GM12878 (cell line): Measurements from ENCODE around the gene KRTAP22-2. TPM values are rescaled to one million over a fixed set of nuclear protein-coding genes. Genes with fewer than 3 reads are reported as not detected.

Experiments used
- ATAC-seq: fragments of 200-7000 bp; cut with Tn5 transposase; 3 replicates; pipeline ENCODE4 v1.9.1; 2020; ENCODE audit warnings: mild to moderate bottlenecking, moderate library complexity
- BruUV-seq: library from RNA; stranded (reverse); fragments of 400-500 nt; replicated peaks from 2 replicates; lab custom pipeline; 2021; lab: Mats Ljungman, UMichigan
- CTCF ChIA-PET: fragments of 300-600 bp; sonication (Branson Sonifier 250); formaldehyde crosslinking; extraction: SDS; loops from one replicate; lab custom pipeline; 2021; ENCODE audit warnings: inconsistent platforms; lab: Yijun Ruan, JAX
- POLR2A ChIA-PET: fragments of 350-600 bp; formaldehyde crosslinking; extraction: SDS; loops from one replicate; lab custom pipeline; 2021; ENCODE audit warnings: inconsistent platforms; lab: Charles Lee
- RAD21 ChIA-PET: fragments of 300-600 bp; sonication (Branson Sonifier 250); formaldehyde crosslinking; loops from one replicate; lab custom pipeline; 2023; ENCODE audit warnings: antibody characterized with exemption; ENCODE audit not compliant: unreplicated experiment; lab: Charles Lee
- SMC1A ChIA-PET: fragments of 300-600 bp; sonication (Branson Sonifier 250); formaldehyde crosslinking; loops from one replicate; lab custom pipeline; 2023; ENCODE audit not compliant: unreplicated experiment, uncharacterized antibody; lab: Charles Lee
- DNase-seq: peaks from one replicate; pipeline ENCODE4 v3.0.0-alpha.2; 2011; ENCODE audit warnings: low read depth, low spot score
- FAIRE-seq: peaks from 3 replicates; lab custom pipeline; 2011; peaks lifted over from hg19 to GRCh38; lab: Jason Lieb, UNC
- H2AFZ ChIP-seq: 2 replicates; pipeline ENCODE4 v1.6.0; 2011; ENCODE audit warnings: low read depth, low read length, control low read depth; ENCODE audit not compliant: control insufficient read depth
- H3K27ac ChIP-seq: 2 replicates; pipeline ENCODE4 v1.5.1; 2011; ENCODE audit warnings: control low read depth; ENCODE audit not compliant: control insufficient read depth, insufficient read depth
- H3K27me3 ChIP-seq, 2 experiments: replicated peaks in 1 of 2; 2 replicates each; pipeline versions ENCODE4 v1.6.0 to v1.6.1; 2011; ENCODE audit warnings: low read length in 1 of 2; ENCODE audit not compliant: control insufficient read depth in 2 of 2, insufficient read depth in 2 of 2
- H3K36me3 ChIP-seq, 2 experiments: 2 replicates each; pipeline ENCODE4 v1.5.1; 2011; ENCODE audit warnings: low read length in 1 of 2; ENCODE audit not compliant: control insufficient read depth in 2 of 2, insufficient read depth in 2 of 2
- H3K4me1 ChIP-seq: 2 replicates; pipeline ENCODE4 v1.6.1; 2011; ENCODE audit warnings: mild to moderate bottlenecking, low read length, moderate library complexity, mixed read lengths; ENCODE audit not compliant: control insufficient read depth, insufficient read depth
- H3K4me2 ChIP-seq: 2 replicates; pipeline ENCODE4 v1.6.0; 2011; ENCODE audit warnings: control low read depth; ENCODE audit not compliant: control insufficient read depth, insufficient read depth
- H3K4me3 ChIP-seq: fragments of 200-600 bp; sonication (generic); 2 replicates; pipeline ENCODE4 v1.5.1; 2016
- H3K79me2 ChIP-seq: 2 replicates; pipeline ENCODE4 v1.6.0; 2011; ENCODE audit warnings: low read length; ENCODE audit not compliant: control insufficient read depth, insufficient read depth
- H3K9ac ChIP-seq: 2 replicates; pipeline ENCODE4 v1.8.0; 2011; ENCODE audit warnings: low read length, control low read depth, mixed read lengths; ENCODE audit not compliant: control insufficient read depth, insufficient read depth
- H3K9me3 ChIP-seq: replicated peaks from 3 replicates; pipeline ENCODE4 v1.5.1; 2011; ENCODE audit warnings: mild to moderate bottlenecking, low read length; ENCODE audit not compliant: control insufficient read depth, insufficient read depth
- H4K20me1 ChIP-seq: 2 replicates; pipeline ENCODE4 v1.6.0; 2011; ENCODE audit not compliant: control insufficient read depth, insufficient read depth
- ATF3 ChIP-seq: IDR thresholded peaks from 2 replicates; pipeline ENCODE4 v1.6.1; 2011; ENCODE audit warnings: low read depth, mild to moderate bottlenecking, low read length, moderate library complexity, borderline replicate concordance; ENCODE audit errors: extremely low read depth
- CBFB ChIP-seq: IDR thresholded peaks from 2 replicates; pipeline ENCODE4 v1.6.1; 2016; ENCODE audit warnings: antibody characterized with exemption, low read depth
- CHD2 ChIP-seq: IDR thresholded peaks from 2 replicates; pipeline ENCODE4 v1.6.1; 2011; ENCODE audit warnings: low read depth, low read length, improper control_type of control experiment, borderline replicate concordance
- EED ChIP-seq: sonication (generic); IDR thresholded peaks from 2 replicates; pipeline ENCODE4 v1.6.1; 2016; ENCODE audit warnings: antibody characterized with exemption, low read depth
- MEF2B ChIP-seq: fragments of 450-650 bp; IDR thresholded peaks from 2 replicates; pipeline ENCODE4 v1.6.1; 2018; ENCODE audit warnings: mild to moderate bottlenecking, moderate library complexity; ENCODE audit not compliant: partially characterized antibody, poor library complexity, severe bottlenecking
- MLLT1 ChIP-seq: fragments of 450-650 bp; IDR thresholded peaks from 2 replicates; pipeline ENCODE4 v1.6.1; 2016; ENCODE audit warnings: mild to moderate bottlenecking
- POU2F2 ChIP-seq: IDR thresholded peaks from 3 replicates; pipeline ENCODE4 v1.6.1; 2011; ENCODE audit warnings: low read depth, mild to moderate bottlenecking, low read length, borderline replicate concordance
- RBBP5 ChIP-seq: fragments of 200-600 bp; sonication (generic); conservative IDR thresholded peaks from 2 replicates; pipeline ENCODE4 v1.6.1; 2016
- RUNX3 ChIP-seq: IDR thresholded peaks from 2 replicates; pipeline ENCODE4 v1.6.1; 2012; ENCODE audit warnings: low read length, inconsistent platforms
- SMAD1 ChIP-seq: fragments of 450-650 bp; IDR thresholded peaks from 2 replicates; pipeline ENCODE4 v1.6.1; 2018; ENCODE audit warnings: mild to moderate bottlenecking, low read depth; ENCODE audit not compliant: partially characterized antibody
- YY1 ChIP-seq: IDR thresholded peaks from 2 replicates; pipeline ENCODE4 v1.6.1; 2011; ENCODE audit warnings: low read depth, mild to moderate bottlenecking, low read length
- ZNF217 ChIP-seq: fragments of 450-650 bp; IDR thresholded peaks from 2 replicates; pipeline ENCODE4 v1.6.1; 2017; ENCODE audit warnings: antibody characterized with exemption, mild to moderate bottlenecking
- ZNF274 ChIP-seq: IDR thresholded peaks from one replicate; pipeline ENCODE4 v1.8.0; 2011; ENCODE audit not compliant: insufficient read length, insufficient read depth
- ZNF592 ChIP-seq: fragments of 450-650 bp; IDR thresholded peaks from 2 replicates; pipeline ENCODE4 v1.6.1; 2017; ENCODE audit warnings: mild to moderate bottlenecking, moderate library complexity
- in situ Hi-C: fragments of 300-500 bp; cut with MboI; formaldehyde crosslinking; loops from 9 replicates; pipeline ENCODE4 v1.14.3; 2018; ENCODE audit warnings: mixed read lengths
- intact Hi-C: fragments of 100-400 bp; cut with micrococcal nuclease; formaldehyde crosslinking; loops from one replicate; pipeline ENCODE4 v1.14.2; 2022; ENCODE audit not compliant: unreplicated experiment
- polyA plus RNA-seq, 11 experiments: library from polyadenylated mRNA; depleted of rRNA in 4 of 11; unstranded in 6 of 11; stranded (reverse) in 5 of 11; fragments of >200 nt; fragmentation: Nextera tagmentation in 4 of 11; fragmentation: Illumina TruSeq in 1 of 11; extraction: Ambion mirVana in 4 of 11; extraction: Trizol in 1 of 11; gene quantifications; 1 replicate in 1 of 11; 2 replicates in 10 of 11; pipeline versions ENCODE4 v1.2.1 to v1.2.3, GENCODE V29; 2011 to 2016; ENCODE audit warnings: inconsistent platforms in 2 of 11, missing spikeins in 2 of 11, low read depth in 1 of 11
- total RNA-seq, 4 experiments: library from RNA; depleted of rRNA in 3 of 4; stranded (reverse); fragments of >200 nt in 3 of 4; fragmentation: Illumina TruSeq in 1 of 4; extraction: Trizol in 1 of 4; gene quantifications; 2 replicates each; pipeline versions ENCODE4 v1.2.1 to v1.2.3, GENCODE V29; 2013 to 2021

KRTAP22-2 gene
- total and polyA plus RNA-seq, 10 of the 15 experiments (the other 5 are each of a cell fraction or from before 2014, with no cell fraction given), result not detected

- Histone ChIP-seq H3K27ac (no peak overlapping the region), H3K4me1 (no peaks in the 10 kb centered on the region), H3K9ac (no peak overlapping the region), H3K36me3 (no peaks in the 10 kb centered on the region), H2AFZ (no peak overlapping the region), H3K79me2 (no peaks in the 10 kb centered on the region), H3K27me3 (no peaks in the 10 kb centered on the region), H3K4me2 (no peak overlapping the region), H4K20me1 (no peaks in the 10 kb centered on the region), H3K4me3 (no peak overlapping the region), H3K9me3 (no peaks in the 10 kb centered on the region)
- in situ Hi-C loops (no loop called here), intact Hi-C loops (no loop called here)
- ChIA-PET RAD21 (no interaction called here), CTCF (interaction anchor here (1.6 kb wide), 1 partner anchor 116 kb away, joined by 3 read pairs; no protein-coding TSS in a partner anchor), SMC1A (no interaction called here), POLR2A (interaction anchor here (0.6 kb wide), 1 partner anchor 18 kb away, joined by 3 read pairs; no protein-coding TSS in a partner anchor)
- DNase-seq (no peak), FAIRE-seq (no peak), ATAC-seq (peak; percentile 77)
- TF ChIP-seq ZNF274, result no peak
- no peak for TF ChIP-seq CHD2
- no peak for TF ChIP-seq CBFB
- TF ChIP-seq ATF3, result no peak
- no peak for TF ChIP-seq EED
- no peak for TF ChIP-seq ZNF592
- TF ChIP-seq ZNF217, result no peak
- no peak for TF ChIP-seq RBBP5
- no peak for TF ChIP-seq MEF2B
- no peak for TF ChIP-seq MLLT1
- no peak for TF ChIP-seq SMAD1
- no peak for TF ChIP-seq RUNX3
- no peak for TF ChIP-seq YY1
- TF ChIP-seq POU2F2, result no peak
- BruUV-seq, result no TSS peak
Observed at GRCh38 chr21:30615199-30615598, 25.0 kb upstream of the KRTAP22-2 start.
